H1 (cell line): Measurements from ENCODE around the gene KCNMA1. TPM values are rescaled to one million over a fixed set of nuclear protein-coding genes. Genes with fewer than 3 reads are reported as not detected.

Experiments
- CTCF ChIA-PET: fragments of 300-600 bp; sonication (Branson Sonifier 250); formaldehyde crosslinking; loops from one replicate; lab custom pipeline; 2021; ENCODE audit not compliant: partially characterized antibody; lab: Charles Lee
- POLR2A ChIA-PET: fragments of 300-600 bp; sonication (Branson Sonifier 250); formaldehyde crosslinking; loops from one replicate; lab custom pipeline; 2021; ENCODE audit warnings: inconsistent platforms; ENCODE audit not compliant: partially characterized antibody; lab: Charles Lee
- DNase-seq, 2 experiments: peaks; one replicate each; pipeline versions ENCODE4 v3.0.0 to v3.0.0-alpha.2; 2010 to 2022; ENCODE audit warnings: low spot score in 2 of 2, low read depth in 1 of 2, mixed read lengths in 1 of 2
- FAIRE-seq: peaks from 2 replicates; lab custom pipeline; 2011; peaks lifted over from hg19 to GRCh38; lab: Jason Lieb, UNC
- H2AFZ ChIP-seq: 2 replicates; pipeline ENCODE4 v1.8.1; 2012; ENCODE audit warnings: low read length, inconsistent platforms
- H2AK5ac ChIP-seq: 2 replicates; pipeline ENCODE4 v1.6.1; 2013; ENCODE audit warnings: low read depth, low read length
- H2BK120ac ChIP-seq: replicated peaks from 2 replicates; pipeline ENCODE3; 2013; ENCODE audit warnings: low read depth, low read length, inconsistent platforms
- H2BK12ac ChIP-seq: 2 replicates; pipeline ENCODE4 v1.6.1; 2013; ENCODE audit warnings: low read depth, low read length
- H2BK15ac ChIP-seq: 2 replicates; pipeline ENCODE4 v1.6.1; 2013; ENCODE audit warnings: low read length
- H2BK20ac ChIP-seq: 2 replicates; pipeline ENCODE4 v1.6.1; 2013; ENCODE audit warnings: low read length
- H2BK5ac ChIP-seq: 2 replicates; pipeline ENCODE4 v1.6.1; 2013; ENCODE audit warnings: low read depth, low read length
- H3K14ac ChIP-seq: 2 replicates; pipeline ENCODE4 v1.6.1; 2013; ENCODE audit warnings: inconsistent platforms; ENCODE audit not compliant: insufficient read length
- H3K18ac ChIP-seq: 2 replicates; pipeline ENCODE4 v1.6.1; 2013; ENCODE audit warnings: low read length; ENCODE audit errors: extremely low read depth
- H3K23ac ChIP-seq: 2 replicates; pipeline ENCODE4 v1.6.1; 2013; ENCODE audit warnings: inconsistent platforms; ENCODE audit not compliant: insufficient read length
- H3K23me2 ChIP-seq: 2 replicates; pipeline ENCODE4 v1.6.1; 2013; ENCODE audit warnings: low read depth, low read length
- H3K27ac ChIP-seq: 2 replicates; pipeline ENCODE4 v1.6.1; 2011; ENCODE audit warnings: low read depth, low read length, inconsistent platforms
- H3K27me3 ChIP-seq, 4 experiments: replicated peaks in 1 of 4; 1 replicate in 1 of 4; 2 replicates in 3 of 4; pipeline versions ENCODE4 v1.6.1 to v1.8.1; 2011 to 2013; ENCODE audit warnings: low read length in 3 of 4, mild to moderate bottlenecking in 3 of 4, inconsistent platforms in 2 of 4, mixed read lengths in 2 of 4, moderate library complexity in 1 of 4; ENCODE audit not compliant: control insufficient read depth in 3 of 4, insufficient read depth in 3 of 4; ENCODE audit errors: extremely low read depth in 1 of 4
- H3K36me3 ChIP-seq, 4 experiments: 2 replicates each; pipeline versions ENCODE4 v1.6.1 to v1.8.1; 2011 to 2013; ENCODE audit warnings: mild to moderate bottlenecking in 4 of 4, low read length in 3 of 4, moderate library complexity in 2 of 4, control low read depth in 1 of 4, inconsistent platforms in 1 of 4; ENCODE audit not compliant: insufficient read depth in 4 of 4, control insufficient read depth in 2 of 4
- H3K4ac ChIP-seq: replicated peaks from 2 replicates; pipeline ENCODE3; 2013; ENCODE audit warnings: low read length, low read depth, mixed read lengths, inconsistent platforms; ENCODE audit not compliant: insufficient read length
- H3K4me1 ChIP-seq, 4 experiments: replicated peaks in 1 of 4; 1 replicate in 1 of 4; 2 replicates in 3 of 4; pipeline versions ENCODE4 v1.6.1 to v1.8.1; 2011 to 2013; ENCODE audit warnings: low read length in 3 of 4, inconsistent platforms in 2 of 4, mixed read lengths in 1 of 4; ENCODE audit not compliant: insufficient read depth in 4 of 4, control insufficient read depth in 3 of 4
- H3K4me2 ChIP-seq, 2 experiments: 2 replicates each; pipeline versions ENCODE4 v1.6.1 to v1.8.1; 2011 to 2013; ENCODE audit warnings: low read depth in 2 of 2, low read length in 2 of 2, control low read depth in 1 of 2, inconsistent platforms in 1 of 2, mild to moderate bottlenecking in 1 of 2; ENCODE audit not compliant: insufficient read depth in 1 of 2
- H3K4me3 ChIP-seq, 4 experiments: fragments of 200-600, 300-600 bp in 1 of 4; sonication (generic), shearing (Covaris generic), sonication (Bioruptor Twin) in 1 of 4; 2 replicates each; pipeline versions ENCODE4 v1.5.1 to v1.8.1; 2011 to 2016; ENCODE audit warnings: low read length in 4 of 4, low read depth in 3 of 4, control low read depth in 2 of 4, inconsistent platforms in 2 of 4, mild to moderate bottlenecking in 2 of 4, mixed read lengths in 1 of 4, moderate library complexity in 1 of 4; ENCODE audit not compliant: insufficient read depth in 2 of 4; ENCODE audit errors: extremely low read depth in 1 of 4
- H3K56ac ChIP-seq: replicated peaks from 2 replicates; pipeline ENCODE3; 2013; ENCODE audit warnings: low read depth, mild to moderate bottlenecking, mixed read lengths, low read length, inconsistent platforms; ENCODE audit not compliant: insufficient read length
- H3K79me1 ChIP-seq: 2 replicates; pipeline ENCODE4 v1.6.1; 2013; ENCODE audit warnings: low read depth, low read length, control low read depth
- H3K79me2 ChIP-seq, 2 experiments: 2 replicates each; pipeline versions ENCODE4 v1.6.1 to v1.8.1; 2012 to 2013; ENCODE audit warnings: low read length in 2 of 2, mild to moderate bottlenecking in 2 of 2, inconsistent platforms in 1 of 2; ENCODE audit not compliant: insufficient read depth in 2 of 2, control insufficient read depth in 1 of 2
- H3K9ac ChIP-seq, 4 experiments: replicated peaks in 1 of 4; 1 replicate in 1 of 4; 2 replicates in 3 of 4; pipeline versions ENCODE4 v1.6.1 to v1.8.1; 2011 to 2013; ENCODE audit warnings: low read depth in 3 of 4, low read length in 3 of 4, control low read depth in 2 of 4, mild to moderate bottlenecking in 2 of 4, moderate library complexity in 2 of 4, inconsistent platforms in 1 of 4; ENCODE audit errors: extremely low read depth in 1 of 4
- H3K9me3 ChIP-seq, 2 experiments: 2 replicates each; pipeline versions ENCODE4 v1.6.1 to v1.8.1; 2012 to 2013; ENCODE audit warnings: mild to moderate bottlenecking in 2 of 2, moderate library complexity in 2 of 2, control low read depth in 1 of 2, inconsistent platforms in 1 of 2, low read depth in 1 of 2, low read length in 1 of 2, mixed read lengths in 1 of 2; ENCODE audit not compliant: insufficient read depth in 2 of 2
- H4K20me1 ChIP-seq, 2 experiments: replicated peaks in 1 of 2; 2 replicates each; pipeline versions ENCODE3 to v1.8.1; 2011 to 2013; ENCODE audit warnings: inconsistent platforms in 2 of 2, low read length in 2 of 2, mild to moderate bottlenecking in 1 of 2; ENCODE audit not compliant: insufficient read depth in 2 of 2, control insufficient read depth in 1 of 2
- H4K5ac ChIP-seq: 2 replicates; pipeline ENCODE4 v1.6.1; 2013; ENCODE audit warnings: low read length, low read depth, mixed read lengths, inconsistent platforms; ENCODE audit not compliant: insufficient read length
- H4K8ac ChIP-seq: 2 replicates; pipeline ENCODE4 v1.8.0; 2013; ENCODE audit warnings: mild to moderate bottlenecking, moderate library complexity, low read length, inconsistent platforms; ENCODE audit not compliant: insufficient read depth; ENCODE audit errors: extremely low read depth
- H4K91ac ChIP-seq: replicated peaks from 2 replicates; pipeline ENCODE3; 2013; ENCODE audit warnings: low read length, mixed read lengths, inconsistent platforms; ENCODE audit not compliant: insufficient read length
- ASH2L ChIP-seq: fragments of 200-600, 300-600 bp; sonication (generic); IDR thresholded peaks from one replicate; pipeline ENCODE4 v1.7.1; 2017; ENCODE audit warnings: low read length
- BCL11A ChIP-seq, 2 experiments: IDR thresholded peaks; one replicate each; pipeline ENCODE4 v1.6.1; 2011; ENCODE audit warnings: low read depth in 2 of 2, low read length in 2 of 2, mild to moderate bottlenecking in 2 of 2
- BRCA1 ChIP-seq: IDR thresholded peaks from 2 replicates; pipeline ENCODE4 v1.6.1; 2012; ENCODE audit warnings: low read depth, low read length, improper control_type of control experiment
- CTBP2 ChIP-seq: IDR thresholded peaks from 2 replicates; pipeline ENCODE4 v1.7.0; 2011; ENCODE audit warnings: borderline replicate concordance, mild to moderate bottlenecking, moderate library complexity, mixed read lengths, low read length; ENCODE audit not compliant: insufficient read depth, insufficient read length
- EP300 ChIP-seq, 2 experiments: IDR thresholded peaks; 1 replicate in 1 of 2; 2 replicates in 1 of 2; pipeline ENCODE4 v1.6.1; 2011 to 2012; ENCODE audit warnings: low read depth in 2 of 2, low read length in 2 of 2, mild to moderate bottlenecking in 2 of 2, borderline replicate concordance in 1 of 2, inconsistent platforms in 1 of 2, moderate library complexity in 1 of 2
- HDAC2 ChIP-seq, 2 experiments: fragments of 300-600 bp in 1 of 2; sonication (generic) in 1 of 2; IDR thresholded peaks; 2 replicates each; pipeline ENCODE4 v1.6.1; 2011 to 2012; ENCODE audit warnings: low read depth in 2 of 2, low read length in 2 of 2, mild to moderate bottlenecking in 2 of 2, moderate library complexity in 2 of 2, borderline replicate concordance in 1 of 2, inconsistent platforms in 1 of 2
- HDAC6 ChIP-seq: IDR thresholded peaks from one replicate; pipeline ENCODE4 v1.7.1; 2012; ENCODE audit warnings: low read depth, mild to moderate bottlenecking, inconsistent platforms, low read length, moderate library complexity
- KDM5A ChIP-seq: fragments of 200-600 bp; IDR thresholded peaks from 2 replicates; pipeline ENCODE4 v1.7.1; 2012; ENCODE audit warnings: mild to moderate bottlenecking, low read length, inconsistent platforms, mixed read lengths
- PHF8 ChIP-seq: fragments of 200-600 bp; sonication (generic); conservative IDR thresholded peaks from 2 replicates; pipeline ENCODE4 v1.7.1; 2012; ENCODE audit warnings: low read depth, mild to moderate bottlenecking, inconsistent platforms, low read length, moderate library complexity
- SIX5 ChIP-seq: IDR thresholded peaks from 2 replicates; pipeline ENCODE4 v1.6.1; 2011; ENCODE audit warnings: mild to moderate bottlenecking, low read depth, low read length
- TAF1 ChIP-seq: IDR thresholded peaks from 2 replicates; pipeline ENCODE4 v1.6.1; 2011; ENCODE audit warnings: mild to moderate bottlenecking, low read depth, low read length
- YY1 ChIP-seq: IDR thresholded peaks from 2 replicates; pipeline ENCODE4 v1.6.1; 2011; ENCODE audit warnings: low read depth, mild to moderate bottlenecking, low read length
- ZNF274 ChIP-seq: IDR thresholded peaks from 2 replicates; pipeline ENCODE4 v1.7.0; 2012; ENCODE audit warnings: low read length, borderline replicate concordance; ENCODE audit errors: extremely low read depth
- WGBS, 2 experiments: shearing (Covaris generic) in 1 of 2; methylation state at CpG; one replicate each; pipeline versions ENCODE4 v1.1.6 to v1.1.7; 2013 to 2015; ENCODE audit warnings: low lambda C conversion rate in 2 of 2, mixed read lengths in 2 of 2, inconsistent platforms in 1 of 2, low coverage in 1 of 2, missing lambda C conversion rate in 1 of 2; ENCODE audit not compliant: insufficient replicate concordance in 2 of 2, insufficient coverage in 1 of 2, insufficient read length in 1 of 2; ENCODE audit errors: extremely low coverage in 1 of 2, missing lambda C conversion rate in 1 of 2; 5-methylcytosine and 5-hydroxymethylcytosine counted together
- polyA plus RNA-seq, 7 experiments: library from polyadenylated mRNA; depleted of rRNA in 3 of 7; stranded (reverse) in 5 of 7; unstranded in 2 of 7; fragments of >200 nt in 5 of 7; fragments of 200-250 nt in 2 of 7; gene quantifications; 1 replicate in 5 of 7; 2 replicates in 1 of 7; 4 replicates in 1 of 7; pipeline versions ENCODE4 v1.2.1 to v1.2.3, GENCODE V29; 2011 to 2013; ENCODE audit warnings: missing spikeins in 2 of 7, mixed read lengths in 2 of 7
- total RNA-seq: library from RNA; stranded (reverse); fragmentation: NEBNext Ultra II Directional; extraction: Animal tissue kit (Norgen Biotek cat#: 25700); gene quantifications from 2 replicates; pipeline ENCODE4 v1.2.1, GENCODE V29; 2021
- TF ChIP-seq, protein P1 (sequence below): IDR thresholded peaks from 2 replicates; pipeline ENCODE4 v1.6.1; 2012; ENCODE audit warnings: inconsistent platforms

KCNMA1 gene
- total and polyA plus RNA-seq, 2 of the 8 experiments (the other 6 are each of a cell fraction or from before 2014, with no cell fraction given): 10.2 to 11.1 TPM

DNA sequence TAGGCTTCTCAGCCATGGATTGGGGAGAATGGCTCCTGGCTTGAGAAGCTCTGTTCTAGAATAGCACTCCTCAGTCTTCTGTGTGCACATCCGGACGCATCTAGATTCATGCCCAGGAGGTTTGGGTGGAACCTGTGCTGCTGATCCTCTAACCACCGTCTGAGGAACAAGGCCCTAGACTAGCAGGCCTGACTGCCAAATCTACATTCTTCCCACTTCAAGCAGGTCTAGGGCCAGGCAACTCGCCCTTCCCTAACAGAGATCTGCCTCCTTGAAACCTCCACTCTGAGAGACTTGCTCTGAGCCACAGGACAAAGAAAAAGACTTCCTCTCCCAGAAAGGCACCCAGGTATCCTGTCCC is 61.6 kb downstream of the KCNMA1 start:
- CTCF ChIA-PET: interaction anchor here (1.1 to 2.0 kb wide), 7 partner anchors 9 to 137 kb away, joined by 3 to 8 read pairs (median 5); no protein-coding TSS in a partner anchor
- Histone ChIP-seq H2BK12ac (no peak overlapping the region), H2BK20ac (no peak overlapping the region), H3K79me2 (no peaks in the 10 kb centered on the region), H3K4me1 (no peaks in the 10 kb centered on the region), H4K8ac (no peak overlapping the region), H3K9me3 (no peaks in the 10 kb centered on the region), H3K23ac (no peak overlapping the region), H3K18ac (no peak overlapping the region), H4K91ac (no peak overlapping the region), H3K9ac (no peak overlapping the region), H3K27ac (no peak overlapping the region), H2AK5ac (no peak overlapping the region), H4K5ac (no peak overlapping the region), H2BK5ac (no peak overlapping the region), H2AFZ (no peak overlapping the region), H2BK15ac (no peak overlapping the region), H3K4ac (no peak overlapping the region), H3K79me1 (no peaks in the 10 kb centered on the region), H4K20me1 (no peaks in the 10 kb centered on the region), H2BK120ac (no peak overlapping the region), H3K14ac (no peak overlapping the region), H3K23me2 (no peaks in the 10 kb centered on the region), H3K36me3 (no peaks in the 10 kb centered on the region), H3K56ac (no peak overlapping the region), H3K4me2 (no peak overlapping the region), H3K4me3 (no peak overlapping the region), H3K27me3 (no peaks in the 10 kb centered on the region)
- 88% methylated on average over 4 of the region's 4 CpGs; no CpG with 5 or more reads in 1 of the 2 experiments for WGBS, 2 experiments
- TF ChIP-seq BCL11A (IDR thresholded peaks at IDR 0.05; ENCODE audit: low read depth in 2 of 2, low read length in 2 of 2): no peak
- TF ChIP-seq EP300 (IDR thresholded peaks at IDR 0.05; ENCODE audit: borderline replicate concordance in 1 of 2, low read depth in 2 of 2, low read length in 2 of 2): no peak
- no peak for TF ChIP-seq HDAC2 (IDR thresholded peaks at IDR 0.05; ENCODE audit: borderline replicate concordance in 1 of 2, low read depth in 2 of 2, low read length in 2 of 2)
- TF ChIP-seq HDAC6: no peak
- TF ChIP-seq SIX5: no peak
- TF ChIP-seq PHF8: no peak
- TF ChIP-seq BRCA1: no peak
- TF ChIP-seq, protein P1, sequence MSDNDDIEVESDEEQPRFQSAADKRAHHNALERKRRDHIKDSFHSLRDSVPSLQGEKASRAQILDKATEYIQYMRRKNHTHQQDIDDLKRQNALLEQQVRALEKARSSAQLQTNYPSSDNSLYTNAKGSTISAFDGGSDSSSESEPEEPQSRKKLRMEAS: no peak
- TF ChIP-seq ZNF274: no peak
- TF ChIP-seq TAF1: no peak
- TF ChIP-seq CTBP2: no peak
- no peak for TF ChIP-seq ASH2L
- TF ChIP-seq KDM5A: no peak
- TF ChIP-seq YY1: no peak
- POLR2A ChIA-PET: interaction anchor here (2.1 kb wide), 1 partner anchor 11 kb away, joined by 11 read pairs; no protein-coding TSS in a partner anchor
- DNase-seq (no peak), FAIRE-seq (no peak)
